ENCODE measurements around the gene GRM7. TPM values are rescaled to one million over a fixed set of nuclear protein-coding genes. Genes with fewer than 3 reads are reported as not detected.

Gene GRM7
- total and polyA plus RNA-seq, 2 of the 4 experiments (the other 2 are of a cell fraction): not detected

- no peak overlapping the region for H3K14ac ChIP-seq (replicated peaks; ENCODE audit: low read depth, low read length)
These were observed 571.7 kb downstream of the GRM7 start for GRCh38 chr3:7432610-7433009.

More at GRCh38 chr3:7432610-7433009, 571.7 kb downstream of the GRM7 start:
- no peak overlapping the region for H4K5ac ChIP-seq (ENCODE audit: low read depth, low read length)
- dilution Hi-C loops (cut with HindIII; ENCODE audit: low sequenced_read_pairs, unreplicated experiment): no loop called here
- no peak overlapping the region for H3K27ac ChIP-seq (ENCODE audit: insufficient read depth, low read length)
- H3K36me3 ChIP-seq (ENCODE audit: control insufficient read depth, insufficient read depth, low read length): no peaks in the 10 kb centered on the region
- no peak overlapping the region for H2BK15ac ChIP-seq (ENCODE audit: low read depth, low read length)
- H3K79me1 ChIP-seq (ENCODE audit: low read depth in 1 of 2, low read length in 2 of 2): no peaks in the 10 kb centered on the region
- no peak for TF ChIP-seq RFX5 (IDR thresholded peaks at IDR 0.05; ENCODE audit: low read depth, low read length)
- no peak for TF ChIP-seq MAZ (IDR thresholded peaks at IDR 0.05; ENCODE audit: borderline replicate concordance, low read depth, low read length)
- TF ChIP-seq BHLHE40 (IDR thresholded peaks at IDR 0.05; ENCODE audit: low read depth, low read length): no peak
- TF ChIP-seq, protein P1, sequence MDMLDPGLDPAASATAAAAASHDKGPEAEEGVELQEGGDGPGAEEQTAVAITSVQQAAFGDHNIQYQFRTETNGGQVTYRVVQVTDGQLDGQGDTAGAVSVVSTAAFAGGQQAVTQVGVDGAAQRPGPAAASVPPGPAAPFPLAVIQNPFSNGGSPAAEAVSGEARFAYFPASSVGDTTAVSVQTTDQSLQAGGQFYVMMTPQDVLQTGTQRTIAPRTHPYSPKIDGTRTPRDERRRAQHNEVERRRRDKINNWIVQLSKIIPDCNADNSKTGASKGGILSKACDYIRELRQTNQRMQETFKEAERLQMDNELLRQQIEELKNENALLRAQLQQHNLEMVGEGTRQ (IDR thresholded peaks at IDR 0.05; ENCODE audit: low read depth, low read length): no peak
- no peak for TF ChIP-seq ELK1 (IDR thresholded peaks at IDR 0.05; ENCODE audit: borderline replicate concordance, low read depth, low read length)
- TF ChIP-seq MXI1 (IDR thresholded peaks at IDR 0.05; ENCODE audit: borderline replicate concordance, low read depth, low read length): no peak
- TF ChIP-seq RAD21 (IDR thresholded peaks at IDR 0.05; ENCODE audit: low read length): no peak
- TF ChIP-seq MAFK (IDR thresholded peaks at IDR 0.05; ENCODE audit: low read depth, low read length): no peak
- no peak for TF ChIP-seq POLR2A (IDR thresholded peaks at IDR 0.05; ENCODE audit: low read depth, low read length)
- TF ChIP-seq RCOR1 (IDR thresholded peaks at IDR 0.05; ENCODE audit: insufficient replicate concordance, low read length): no peak
- TF ChIP-seq CEBPB (IDR thresholded peaks at IDR 0.05; ENCODE audit: low read depth, low read length): no peak
- H3K23ac ChIP-seq (ENCODE audit: low read depth, low read length): no peak overlapping the region
- H2BK20ac ChIP-seq (ENCODE audit: low read depth, low read length): no peak overlapping the region
- peaks cover 6% of the 10 kb centered on the region for H3K9me3 ChIP-seq (ENCODE audit: control insufficient read depth, insufficient read depth, low read length)
- no peak overlapping the region for H3K9ac ChIP-seq (ENCODE audit: low read depth, low read length)
- H3K56ac ChIP-seq (ENCODE audit: extremely low read depth, insufficient read depth, low read length): no peak overlapping the region
- no peak overlapping the region for H4K8ac ChIP-seq (ENCODE audit: low read depth in 2 of 2, low read length in 2 of 2)
- CTCF ChIA-PET: no interaction called here
- H2AFZ ChIP-seq (replicated peaks; ENCODE audit: low read length, poor library complexity): no peak overlapping the region
- POLR2A ChIA-PET (ENCODE audit: unreplicated experiment): no interaction called here
- BruUV-seq (replicated peaks): no TSS peak
- H3K4me1 ChIP-seq (ENCODE audit: control insufficient read depth, insufficient read depth, low read length): no peaks in the 10 kb centered on the region
- no peak overlapping the region for H2BK5ac ChIP-seq (ENCODE audit: low read depth, low read length, poor library complexity, severe bottlenecking)
- no peak overlapping the region for H3K4me2 ChIP-seq (ENCODE audit: low read depth, low read length)
- no peak overlapping the region for H3K4me3 ChIP-seq (ENCODE audit: insufficient read depth, low read depth, low read length)
- intact Hi-C loops (cut with micrococcal nuclease): no loop called here
- in situ Hi-C loops (cut with MboI; ENCODE audit: low sequenced_read_pairs): no loop called here
- H3K18ac ChIP-seq (ENCODE audit: low read depth, low read length): no peak overlapping the region
- H2BK120ac ChIP-seq (ENCODE audit: low read depth, low read length): no peak overlapping the region
- no peak overlapping the region for H2AK9ac ChIP-seq (replicated peaks; ENCODE audit: low read depth, low read length, poor library complexity)
- WGBS, 2 experiments (ENCODE audit: extremely low coverage in 2 of 2, insufficient read length in 1 of 2): no CpG with 5 or more reads among the region's 2 CpGs
- no peaks in the 10 kb centered on the region for H4K20me1 ChIP-seq (ENCODE audit: insufficient read depth, low read length)
- no peaks in the 10 kb centered on the region for H3K27me3 ChIP-seq (ENCODE audit: control insufficient read depth, insufficient read depth, low read length)
- DNase-seq (no peak), ATAC-seq (ENCODE audit: low read depth) (no peak)
- no peak overlapping the region for H4K91ac ChIP-seq (ENCODE audit: insufficient read depth, low read depth, low read length)
- no peak overlapping the region for H3K4ac ChIP-seq (ENCODE audit: low read depth, low read length)
- H3K9me1 ChIP-seq (ENCODE audit: insufficient read depth, low read length): no peaks in the 10 kb centered on the region
- H2AK5ac ChIP-seq (ENCODE audit: low read depth, low read length): no peak overlapping the region

All from IMR-90 (cell line).